ENCODE data around the gene CLEC18B. TPM values are rescaled to one million over a fixed set of nuclear protein-coding genes. Genes with fewer than 3 reads are reported as not detected.
A peak's percentile ranks its signal among the peaks of the same experiment; 100 is the strongest.
"Not testable (repeated sequence)": the region's sequence is repeated elsewhere in the genome, so short reads cannot be mapped to it uniquely, and the experiment has no call there.

The CLEC18B gene
- total RNA-seq: 1 to 10 TPM; 1.3 to 5.1 TPM
- 1 to 10 TPM; 3.9 to 6.9 TPM for polyA plus RNA-seq (ENCODE audit: insufficient read length in 2 of 2)
- long read RNA-seq, donor 1: 0 reads
- long read RNA-seq, donor 2: 0 reads
- long read RNA-seq, donor 3: 0 reads
- long read RNA-seq, donor 4: 0 reads

- H3K9me3 ChIP-seq (ENCODE audit: control insufficient read depth, insufficient read depth, low read length); H3K27ac ChIP-seq (ENCODE audit: low read depth, low read length); H3K36me3 ChIP-seq (ENCODE audit: control insufficient read depth, insufficient read depth, low read length); H3K4me3 ChIP-seq (ENCODE audit: low read depth, low read length); H3K4me1 ChIP-seq (ENCODE audit: control insufficient read depth, insufficient read depth, low read length); H3K27me3 ChIP-seq (ENCODE audit: control insufficient read depth, insufficient read depth, low read length): not testable (repeated sequence)
- peak in 3 of 6 donors; percentile 5 to 76 (median 34) for DNase-seq (ENCODE audit: low read depth in 4 of 6, low spot score in 6 of 6)
- WGBS (ENCODE audit: insufficient coverage): no CpG with 5 or more reads among the region's 27 CpGs
Observed at GRCh38 chr16:74420612-74421481, at the start of gene CLEC18B. Gene CLEC18B, minus strand, starts transcription at chr16:74421478. Its CDS starts 208 bp downstream, at chr16:74421270.

- no peaks in the 10 kb centered on the region for H3K9me3 ChIP-seq (ENCODE audit: control insufficient read depth, insufficient read depth, low read length)
- H3K4me1 ChIP-seq (ENCODE audit: control insufficient read depth, insufficient read depth, low read length): no peaks in the 10 kb centered on the region
- DNase-seq (ENCODE audit: low read depth in 4 of 6, low spot score in 6 of 6): no peak
- H3K4me3 ChIP-seq (ENCODE audit: low read depth, low read length): no peak overlapping the region
- WGBS (ENCODE audit: insufficient coverage): 76% methylated on average over 3 of the region's 6 CpGs
- H3K27me3 ChIP-seq (ENCODE audit: control insufficient read depth, insufficient read depth, low read length): no peaks in the 10 kb centered on the region
- H3K36me3 ChIP-seq (ENCODE audit: control insufficient read depth, insufficient read depth, low read length): peaks cover 67% of the 10 kb centered on the region
- H3K27ac ChIP-seq (ENCODE audit: low read depth, low read length): no peak overlapping the region
Observed at GRCh38 chr16:74469946-74470478, 48.7 kb upstream of the CLEC18B start.

DNA sequence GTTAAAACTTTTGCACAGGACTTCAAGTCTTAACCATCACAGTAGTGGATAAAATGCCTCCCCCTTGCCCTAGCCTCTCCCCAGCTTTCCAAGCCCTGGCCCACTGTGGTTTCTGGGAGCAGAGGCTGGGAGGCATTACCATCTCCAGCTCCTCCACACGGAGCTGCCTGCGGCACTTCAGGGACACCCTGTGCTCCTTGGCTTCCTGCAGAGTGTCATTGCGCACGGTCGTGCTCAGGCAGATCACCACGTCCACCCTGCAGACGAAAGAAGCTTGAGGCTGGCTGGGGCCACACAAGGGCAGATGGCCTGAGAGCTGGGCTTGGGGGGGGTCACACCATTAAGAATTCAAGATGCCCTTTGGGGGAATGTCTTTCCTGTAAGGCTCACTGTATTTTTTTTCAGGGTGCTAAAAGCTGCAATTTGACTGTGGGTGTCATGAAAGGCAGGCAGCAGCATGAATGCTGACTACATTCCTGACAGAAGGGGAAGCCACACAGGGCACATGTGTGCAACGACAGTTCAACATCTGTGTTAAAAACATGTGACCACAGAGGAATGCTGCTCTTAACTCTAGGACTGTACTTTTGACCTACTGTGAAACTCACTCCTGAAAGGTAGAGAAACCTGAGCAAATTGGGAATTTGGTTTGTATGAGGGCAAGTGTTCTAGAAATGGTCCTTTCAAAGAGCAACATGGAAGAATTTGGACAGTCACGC, 47.7 kb upstream of the CLEC18B start:
- no peaks in the 10 kb centered on the region for H3K9me3 ChIP-seq (ENCODE audit: control insufficient read depth, insufficient read depth, low read length)
- 84% methylated on average over 8 of the region's 9 CpGs for WGBS (ENCODE audit: insufficient coverage)
- H3K4me1 ChIP-seq (ENCODE audit: control insufficient read depth, insufficient read depth, low read length): no peaks in the 10 kb centered on the region
- no peak overlapping the region for H3K4me3 ChIP-seq (ENCODE audit: low read depth, low read length)
- no peak overlapping the region for H3K27ac ChIP-seq (ENCODE audit: low read depth, low read length)
- no peaks in the 10 kb centered on the region for H3K27me3 ChIP-seq (ENCODE audit: control insufficient read depth, insufficient read depth, low read length)
- H3K36me3 ChIP-seq (ENCODE audit: control insufficient read depth, insufficient read depth, low read length): peaks cover 62% of the 10 kb centered on the region
- DNase-seq (ENCODE audit: low read depth in 4 of 6, low spot score in 6 of 6): no peak

- DNase-seq (ENCODE audit: low read depth in 4 of 6, low spot score in 6 of 6): no peak
- Histone ChIP-seq H3K4me1 (ENCODE audit: control insufficient read depth, insufficient read depth, low read length) (no peaks in the 10 kb centered on the region), H3K9me3 (ENCODE audit: control insufficient read depth, insufficient read depth, low read length) (no peaks in the 10 kb centered on the region), H3K27ac (ENCODE audit: low read depth, low read length) (no peak overlapping the region), H3K4me3 (ENCODE audit: low read depth, low read length) (no peak overlapping the region), H3K36me3 (ENCODE audit: control insufficient read depth, insufficient read depth, low read length) (peaks cover 75% of the 10 kb centered on the region), H3K27me3 (ENCODE audit: control insufficient read depth, insufficient read depth, low read length) (no peaks in the 10 kb centered on the region)
- WGBS (ENCODE audit: insufficient coverage): 100% methylated on average over 2 of the region's 5 CpGs
Observed at GRCh38 chr16:74466872-74467271, 45.6 kb upstream of the CLEC18B start.

- no peak overlapping the region for H3K27ac ChIP-seq (ENCODE audit: low read depth, low read length)
- H3K9me3 ChIP-seq (ENCODE audit: control insufficient read depth, insufficient read depth, low read length): no peaks in the 10 kb centered on the region
- H3K27me3 ChIP-seq (ENCODE audit: control insufficient read depth, insufficient read depth, low read length): no peaks in the 10 kb centered on the region
- H3K4me3 ChIP-seq (ENCODE audit: low read depth, low read length): no peak overlapping the region
- H3K36me3 ChIP-seq (ENCODE audit: control insufficient read depth, insufficient read depth, low read length): peaks cover 78% of the 10 kb centered on the region
- H3K4me1 ChIP-seq (ENCODE audit: control insufficient read depth, insufficient read depth, low read length): no peaks in the 10 kb centered on the region
- DNase-seq (ENCODE audit: low read depth in 4 of 6, low spot score in 6 of 6): no peak
- 92% methylated on average over 2 of the region's 6 CpGs for WGBS (ENCODE audit: insufficient coverage)
Observed at GRCh38 chr16:74465851-74466685, 44.8 kb upstream of the CLEC18B start.

GRCh38 chr16:74465281-74465680, 44.0 kb upstream of the CLEC18B start:
- no peaks in the 10 kb centered on the region for H3K27me3 ChIP-seq (ENCODE audit: control insufficient read depth, insufficient read depth, low read length)
- no peak overlapping the region for H3K4me3 ChIP-seq (ENCODE audit: low read depth, low read length)
- peaks cover 78% of the 10 kb centered on the region for H3K36me3 ChIP-seq (ENCODE audit: control insufficient read depth, insufficient read depth, low read length)
- no peak overlapping the region for H3K27ac ChIP-seq (ENCODE audit: low read depth, low read length)
- no peaks in the 10 kb centered on the region for H3K9me3 ChIP-seq (ENCODE audit: control insufficient read depth, insufficient read depth, low read length)
- WGBS (ENCODE audit: insufficient coverage): 90% methylated on average over 4 of the region's 7 CpGs
- DNase-seq (ENCODE audit: low read depth in 4 of 6, low spot score in 6 of 6): no peak
- H3K4me1 ChIP-seq (ENCODE audit: control insufficient read depth, insufficient read depth, low read length): no peaks in the 10 kb centered on the region

GRCh38 chr16:74463888-74464287, 42.6 kb upstream of the CLEC18B start:
- WGBS (ENCODE audit: insufficient coverage): 100% methylated on average over 2 of the region's 2 CpGs
- Histone ChIP-seq H3K36me3 (ENCODE audit: control insufficient read depth, insufficient read depth, low read length) (peaks cover 76% of the 10 kb centered on the region), H3K4me3 (ENCODE audit: low read depth, low read length) (no peak overlapping the region), H3K4me1 (ENCODE audit: control insufficient read depth, insufficient read depth, low read length) (no peaks in the 10 kb centered on the region), H3K27ac (ENCODE audit: low read depth, low read length) (no peak overlapping the region), H3K27me3 (ENCODE audit: control insufficient read depth, insufficient read depth, low read length) (no peaks in the 10 kb centered on the region), H3K9me3 (ENCODE audit: control insufficient read depth, insufficient read depth, low read length) (no peaks in the 10 kb centered on the region)
- DNase-seq (ENCODE audit: low read depth in 4 of 6, low spot score in 6 of 6): no peak

DNA sequence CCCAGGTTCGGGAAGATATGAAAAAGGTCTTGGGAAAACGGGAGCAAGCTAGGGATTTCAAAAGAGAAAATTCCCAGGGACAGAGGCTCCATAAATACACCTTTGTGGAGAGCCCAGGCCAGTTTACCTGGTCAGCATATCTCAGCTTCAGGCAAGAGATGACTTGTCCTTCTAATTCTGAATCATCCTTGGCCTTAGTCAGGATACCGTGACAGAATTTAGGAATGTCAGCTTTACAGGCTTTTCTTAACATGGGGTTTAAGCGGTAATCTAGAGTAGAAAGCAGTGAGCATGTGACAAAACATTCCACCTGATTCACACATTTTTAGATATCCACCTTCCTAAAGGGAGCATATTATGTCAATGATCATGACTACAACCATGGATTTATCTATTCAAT, 41.1 kb upstream of the CLEC18B start:
- no peaks in the 10 kb centered on the region for H3K4me1 ChIP-seq (ENCODE audit: control insufficient read depth, insufficient read depth, low read length)
- H3K27me3 ChIP-seq (ENCODE audit: control insufficient read depth, insufficient read depth, low read length): no peaks in the 10 kb centered on the region
- H3K9me3 ChIP-seq (ENCODE audit: control insufficient read depth, insufficient read depth, low read length): no peaks in the 10 kb centered on the region
- H3K36me3 ChIP-seq (ENCODE audit: control insufficient read depth, insufficient read depth, low read length): peaks cover 74% of the 10 kb centered on the region
- H3K27ac ChIP-seq (ENCODE audit: low read depth, low read length): no peak overlapping the region
- H3K4me3 ChIP-seq (ENCODE audit: low read depth, low read length): no peak overlapping the region
- no CpG with 5 or more reads among the region's 4 CpGs for WGBS (ENCODE audit: insufficient coverage)
- DNase-seq (ENCODE audit: low read depth in 4 of 6, low spot score in 6 of 6): no peak

- 80% methylated on average over 7 of the region's 9 CpGs for WGBS (ENCODE audit: insufficient coverage)
- no peaks in the 10 kb centered on the region for H3K9me3 ChIP-seq (ENCODE audit: control insufficient read depth, insufficient read depth, low read length)
- H3K27me3 ChIP-seq (ENCODE audit: control insufficient read depth, insufficient read depth, low read length): no peaks in the 10 kb centered on the region
- no peak overlapping the region for H3K4me3 ChIP-seq (ENCODE audit: low read depth, low read length)
- H3K4me1 ChIP-seq (ENCODE audit: control insufficient read depth, insufficient read depth, low read length): no peaks in the 10 kb centered on the region
- no peak overlapping the region for H3K27ac ChIP-seq (ENCODE audit: low read depth, low read length)
- peaks cover 76% of the 10 kb centered on the region for H3K36me3 ChIP-seq (ENCODE audit: control insufficient read depth, insufficient read depth, low read length)
- no peak for DNase-seq (ENCODE audit: low read depth in 4 of 6, low spot score in 6 of 6)
Observed at GRCh38 chr16:74461826-74462225, 40.5 kb upstream of the CLEC18B start.
